Measurements from ENCODE around the gene CIB4.

The CIB4 gene

GRCh38 chr2:26550276-26551015 lies 90.7 kb downstream of the CIB4 start:
- DNase-seq (ENCODE audit: low spot score) = no peak

GRCh38 chr2:26542676-26543505 lies 98.3 kb downstream of the CIB4 start:
- no peak for DNase-seq (ENCODE audit: low spot score)

- DNase-seq (ENCODE audit: low spot score) = no peak
These were observed 99.0 kb downstream of the CIB4 start for GRCh38 chr2:26542194-26542455.

GRCh38 chr2:26541401-26542193 lies 99.6 kb downstream of the CIB4 start:
- no peak for DNase-seq (ENCODE audit: low spot score)

GRCh38 chr2:26540961-26541360 lies 100.2 kb downstream of the CIB4 start:
- DNase-seq (ENCODE audit: low spot score) = no peak

- DNase-seq (ENCODE audit: low spot score) = no peak
These were observed 100.9 kb downstream of the CIB4 start for GRCh38 chr2:26540306-26540705.

GRCh38 chr2:26537826-26538475 lies 103.2 kb downstream of the CIB4 start:
- DNase-seq (ENCODE audit: low spot score) = no peak

GRCh38 chr2:26537069-26537825 lies 103.9 kb downstream of the CIB4 start:
- DNase-seq (ENCODE audit: low spot score) = no peak

GRCh38 chr2:26536371-26537068 lies 104.6 kb downstream of the CIB4 start:
- DNase-seq (ENCODE audit: low spot score) = no peak

- DNase-seq (ENCODE audit: low spot score) = no peak
These were observed 105.4 kb downstream of the CIB4 start for GRCh38 chr2:26535663-26536275.

- DNase-seq (ENCODE audit: low spot score) = no peak
These were observed 106.1 kb downstream of the CIB4 start for GRCh38 chr2:26534865-26535662.

- DNase-seq (ENCODE audit: low spot score) = no peak
These were observed 106.9 kb downstream of the CIB4 start for GRCh38 chr2:26534098-26534864.

GRCh38 chr2:26533661-26534060 lies 107.5 kb downstream of the CIB4 start:
- no peak for DNase-seq (ENCODE audit: low spot score)

- DNase-seq (ENCODE audit: low spot score) = no peak
These were observed 108.6 kb downstream of the CIB4 start for GRCh38 chr2:26532301-26533250.

Measured in GM03348 (cell line).